H1 (cell line): ENCODE results near the gene PTCH1. TPM values are rescaled to one million over a fixed set of nuclear protein-coding genes. Genes with fewer than 3 reads are reported as not detected.

ENCODE experiments used
- CTCF ChIA-PET: fragments of 300-600 bp; sonication (Branson Sonifier 250); formaldehyde crosslinking; loops from one replicate; lab custom pipeline; 2021; ENCODE audit not compliant: partially characterized antibody; lab: Charles Lee
- POLR2A ChIA-PET: fragments of 300-600 bp; sonication (Branson Sonifier 250); formaldehyde crosslinking; loops from one replicate; lab custom pipeline; 2021; ENCODE audit warnings: inconsistent platforms; ENCODE audit not compliant: partially characterized antibody; lab: Charles Lee
- DNase-seq, 2 experiments: peaks; one replicate each; pipeline versions ENCODE4 v3.0.0 to v3.0.0-alpha.2; 2010 to 2022; ENCODE audit warnings: low spot score in 2 of 2, low read depth in 1 of 2, mixed read lengths in 1 of 2
- FAIRE-seq: peaks from 2 replicates; lab custom pipeline; 2011; peaks lifted over from hg19 to GRCh38; lab: Jason Lieb, UNC
- H2AFZ ChIP-seq: 2 replicates; pipeline ENCODE4 v1.8.1; 2012; ENCODE audit warnings: low read length, inconsistent platforms
- H2AK5ac ChIP-seq: 2 replicates; pipeline ENCODE4 v1.6.1; 2013; ENCODE audit warnings: low read depth, low read length
- H2BK120ac ChIP-seq: replicated peaks from 2 replicates; pipeline ENCODE3; 2013; ENCODE audit warnings: low read depth, low read length, inconsistent platforms
- H2BK12ac ChIP-seq: 2 replicates; pipeline ENCODE4 v1.6.1; 2013; ENCODE audit warnings: low read depth, low read length
- H2BK15ac ChIP-seq: 2 replicates; pipeline ENCODE4 v1.6.1; 2013; ENCODE audit warnings: low read length
- H2BK20ac ChIP-seq: 2 replicates; pipeline ENCODE4 v1.6.1; 2013; ENCODE audit warnings: low read length
- H2BK5ac ChIP-seq: 2 replicates; pipeline ENCODE4 v1.6.1; 2013; ENCODE audit warnings: low read depth, low read length
- H3K14ac ChIP-seq: 2 replicates; pipeline ENCODE4 v1.6.1; 2013; ENCODE audit warnings: inconsistent platforms; ENCODE audit not compliant: insufficient read length
- H3K18ac ChIP-seq: 2 replicates; pipeline ENCODE4 v1.6.1; 2013; ENCODE audit warnings: low read length; ENCODE audit errors: extremely low read depth
- H3K23ac ChIP-seq: 2 replicates; pipeline ENCODE4 v1.6.1; 2013; ENCODE audit warnings: inconsistent platforms; ENCODE audit not compliant: insufficient read length
- H3K23me2 ChIP-seq: 2 replicates; pipeline ENCODE4 v1.6.1; 2013; ENCODE audit warnings: low read depth, low read length
- H3K27ac ChIP-seq: 2 replicates; pipeline ENCODE4 v1.6.1; 2011; ENCODE audit warnings: low read depth, low read length, inconsistent platforms
- H3K27me3 ChIP-seq, 4 experiments: replicated peaks in 1 of 4; 1 replicate in 1 of 4; 2 replicates in 3 of 4; pipeline versions ENCODE4 v1.6.1 to v1.8.1; 2011 to 2013; ENCODE audit warnings: low read length in 3 of 4, mild to moderate bottlenecking in 3 of 4, inconsistent platforms in 2 of 4, mixed read lengths in 2 of 4, moderate library complexity in 1 of 4; ENCODE audit not compliant: control insufficient read depth in 3 of 4, insufficient read depth in 3 of 4; ENCODE audit errors: extremely low read depth in 1 of 4
- H3K36me3 ChIP-seq, 4 experiments: 2 replicates each; pipeline versions ENCODE4 v1.6.1 to v1.8.1; 2011 to 2013; ENCODE audit warnings: mild to moderate bottlenecking in 4 of 4, low read length in 3 of 4, moderate library complexity in 2 of 4, control low read depth in 1 of 4, inconsistent platforms in 1 of 4; ENCODE audit not compliant: insufficient read depth in 4 of 4, control insufficient read depth in 2 of 4
- H3K4ac ChIP-seq: replicated peaks from 2 replicates; pipeline ENCODE3; 2013; ENCODE audit warnings: low read length, low read depth, mixed read lengths, inconsistent platforms; ENCODE audit not compliant: insufficient read length
- H3K4me1 ChIP-seq, 4 experiments: replicated peaks in 1 of 4; 1 replicate in 1 of 4; 2 replicates in 3 of 4; pipeline versions ENCODE4 v1.6.1 to v1.8.1; 2011 to 2013; ENCODE audit warnings: low read length in 3 of 4, inconsistent platforms in 2 of 4, mixed read lengths in 1 of 4; ENCODE audit not compliant: insufficient read depth in 4 of 4, control insufficient read depth in 3 of 4
- H3K4me2 ChIP-seq, 2 experiments: 2 replicates each; pipeline versions ENCODE4 v1.6.1 to v1.8.1; 2011 to 2013; ENCODE audit warnings: low read depth in 2 of 2, low read length in 2 of 2, control low read depth in 1 of 2, inconsistent platforms in 1 of 2, mild to moderate bottlenecking in 1 of 2; ENCODE audit not compliant: insufficient read depth in 1 of 2
- H3K4me3 ChIP-seq, 4 experiments: fragments of 200-600, 300-600 bp in 1 of 4; sonication (generic), shearing (Covaris generic), sonication (Bioruptor Twin) in 1 of 4; 2 replicates each; pipeline versions ENCODE4 v1.5.1 to v1.8.1; 2011 to 2016; ENCODE audit warnings: low read length in 4 of 4, low read depth in 3 of 4, control low read depth in 2 of 4, inconsistent platforms in 2 of 4, mild to moderate bottlenecking in 2 of 4, mixed read lengths in 1 of 4, moderate library complexity in 1 of 4; ENCODE audit not compliant: insufficient read depth in 2 of 4; ENCODE audit errors: extremely low read depth in 1 of 4
- H3K56ac ChIP-seq: replicated peaks from 2 replicates; pipeline ENCODE3; 2013; ENCODE audit warnings: low read depth, mild to moderate bottlenecking, mixed read lengths, low read length, inconsistent platforms; ENCODE audit not compliant: insufficient read length
- H3K79me1 ChIP-seq: 2 replicates; pipeline ENCODE4 v1.6.1; 2013; ENCODE audit warnings: low read depth, low read length, control low read depth
- H3K79me2 ChIP-seq, 2 experiments: 2 replicates each; pipeline versions ENCODE4 v1.6.1 to v1.8.1; 2012 to 2013; ENCODE audit warnings: low read length in 2 of 2, mild to moderate bottlenecking in 2 of 2, inconsistent platforms in 1 of 2; ENCODE audit not compliant: insufficient read depth in 2 of 2, control insufficient read depth in 1 of 2
- H3K9ac ChIP-seq, 4 experiments: replicated peaks in 1 of 4; 1 replicate in 1 of 4; 2 replicates in 3 of 4; pipeline versions ENCODE4 v1.6.1 to v1.8.1; 2011 to 2013; ENCODE audit warnings: low read depth in 3 of 4, low read length in 3 of 4, control low read depth in 2 of 4, mild to moderate bottlenecking in 2 of 4, moderate library complexity in 2 of 4, inconsistent platforms in 1 of 4; ENCODE audit errors: extremely low read depth in 1 of 4
- H3K9me3 ChIP-seq, 2 experiments: 2 replicates each; pipeline versions ENCODE4 v1.6.1 to v1.8.1; 2012 to 2013; ENCODE audit warnings: mild to moderate bottlenecking in 2 of 2, moderate library complexity in 2 of 2, control low read depth in 1 of 2, inconsistent platforms in 1 of 2, low read depth in 1 of 2, low read length in 1 of 2, mixed read lengths in 1 of 2; ENCODE audit not compliant: insufficient read depth in 2 of 2
- H4K20me1 ChIP-seq, 2 experiments: replicated peaks in 1 of 2; 2 replicates each; pipeline versions ENCODE3 to v1.8.1; 2011 to 2013; ENCODE audit warnings: inconsistent platforms in 2 of 2, low read length in 2 of 2, mild to moderate bottlenecking in 1 of 2; ENCODE audit not compliant: insufficient read depth in 2 of 2, control insufficient read depth in 1 of 2
- H4K5ac ChIP-seq: 2 replicates; pipeline ENCODE4 v1.6.1; 2013; ENCODE audit warnings: low read length, low read depth, mixed read lengths, inconsistent platforms; ENCODE audit not compliant: insufficient read length
- H4K8ac ChIP-seq: 2 replicates; pipeline ENCODE4 v1.8.0; 2013; ENCODE audit warnings: mild to moderate bottlenecking, moderate library complexity, low read length, inconsistent platforms; ENCODE audit not compliant: insufficient read depth; ENCODE audit errors: extremely low read depth
- H4K91ac ChIP-seq: replicated peaks from 2 replicates; pipeline ENCODE3; 2013; ENCODE audit warnings: low read length, mixed read lengths, inconsistent platforms; ENCODE audit not compliant: insufficient read length
- HDAC6 ChIP-seq: IDR thresholded peaks from one replicate; pipeline ENCODE4 v1.7.1; 2012; ENCODE audit warnings: low read depth, mild to moderate bottlenecking, inconsistent platforms, low read length, moderate library complexity
- WGBS, 2 experiments: shearing (Covaris generic) in 1 of 2; methylation state at CpG; one replicate each; pipeline versions ENCODE4 v1.1.6 to v1.1.7; 2013 to 2015; ENCODE audit warnings: low lambda C conversion rate in 2 of 2, mixed read lengths in 2 of 2, inconsistent platforms in 1 of 2, low coverage in 1 of 2, missing lambda C conversion rate in 1 of 2; ENCODE audit not compliant: insufficient replicate concordance in 2 of 2, insufficient coverage in 1 of 2, insufficient read length in 1 of 2; ENCODE audit errors: extremely low coverage in 1 of 2, missing lambda C conversion rate in 1 of 2; 5-methylcytosine and 5-hydroxymethylcytosine counted together
- polyA plus RNA-seq, 7 experiments: library from polyadenylated mRNA; depleted of rRNA in 3 of 7; stranded (reverse) in 5 of 7; unstranded in 2 of 7; fragments of >200 nt in 5 of 7; fragments of 200-250 nt in 2 of 7; gene quantifications; 1 replicate in 5 of 7; 2 replicates in 1 of 7; 4 replicates in 1 of 7; pipeline versions ENCODE4 v1.2.1 to v1.2.3, GENCODE V29; 2011 to 2013; ENCODE audit warnings: missing spikeins in 2 of 7, mixed read lengths in 2 of 7
- total RNA-seq: library from RNA; stranded (reverse); fragmentation: NEBNext Ultra II Directional; extraction: Animal tissue kit (Norgen Biotek cat#: 25700); gene quantifications from 2 replicates; pipeline ENCODE4 v1.2.1, GENCODE V29; 2021

PTCH1 gene
- total and polyA plus RNA-seq, 2 of the 8 experiments (the other 6 are each of a cell fraction or from before 2014, with no cell fraction given): 6.4 to 34.1 TPM

GRCh38 chr9:95497772-95498171, 19.0 kb downstream of the PTCH1 start:
- 89% methylated on average over 3 of the region's 3 CpGs; no CpG with 5 or more reads in 1 of the 2 experiments for WGBS, 2 experiments
- DNase-seq: no peak

More at GRCh38 chr9:95497772-95498171, 19.0 kb downstream of the PTCH1 start:
- no peak overlapping the region for H3K23ac ChIP-seq
- H3K27me3 ChIP-seq: no peaks in the 10 kb centered on the region
- H4K5ac ChIP-seq: no peak overlapping the region
- FAIRE-seq: no peak
- H3K18ac ChIP-seq: no peak overlapping the region
- CTCF ChIA-PET: interaction anchor here (0.6 to 1.4 kb wide), 3 partner anchors 118 to 161 kb away, joined by 3 read pairs; no protein-coding TSS in a partner anchor
- no peak overlapping the region for H4K91ac ChIP-seq
- H2AFZ ChIP-seq: no peak overlapping the region
- H2BK20ac ChIP-seq: no peak overlapping the region
- peak overlapping the region in 1 of 2 experiments; percentile 25; a peak in 1 of 4 replicates for H3K4me2 ChIP-seq
- H3K79me1 ChIP-seq: peaks cover 18% of the 10 kb centered on the region
- no peak overlapping the region for H2BK12ac ChIP-seq
- no peak overlapping the region for H2BK120ac ChIP-seq
- peaks cover 8 to 29% (median 22%) of the 10 kb centered on the region in 4 experiments for H3K4me1 ChIP-seq
- H3K9me3 ChIP-seq: no peaks in the 10 kb centered on the region
- H3K56ac ChIP-seq: no peak overlapping the region
- POLR2A ChIA-PET: no interaction called here
- H3K4ac ChIP-seq: no peak overlapping the region
- H3K4me3 ChIP-seq: no peak overlapping the region
- no peak overlapping the region for H3K27ac ChIP-seq
- H3K79me2 ChIP-seq: peaks cover 8 to 95% of the 10 kb centered on the region in 2 experiments; a peak in 3 of 4 replicates
- H3K14ac ChIP-seq: no peak overlapping the region
- H4K20me1 ChIP-seq: peaks cover 5 to 23% of the 10 kb centered on the region in 2 experiments
- TF ChIP-seq HDAC6: no peak
- TF ChIP-seq, all 59 proteins: peak for 0
- Histone ChIP-seq H2BK5ac (no peak overlapping the region), H3K36me3 (peaks cover 0 to 5% (median 0%) of the 10 kb centered on the region in 4 experiments; a peak in 2 of 8 replicates), H4K8ac (no peak overlapping the region), H3K23me2 (no peaks in the 10 kb centered on the region), H2BK15ac (no peak overlapping the region), H3K9ac (no peak overlapping the region), H2AK5ac (no peak overlapping the region)
